ENCODE results near the gene EMP2.
"Not testable (repeated sequence)": the region's sequence is repeated elsewhere in the genome, so short reads cannot be mapped to it uniquely, and the experiment has no call there.

The EMP2 gene

GRCh38 chr16:10519297-10519696 lies 61.1 kb downstream of the EMP2 start:
- DNase-seq, result no peak

DNA sequence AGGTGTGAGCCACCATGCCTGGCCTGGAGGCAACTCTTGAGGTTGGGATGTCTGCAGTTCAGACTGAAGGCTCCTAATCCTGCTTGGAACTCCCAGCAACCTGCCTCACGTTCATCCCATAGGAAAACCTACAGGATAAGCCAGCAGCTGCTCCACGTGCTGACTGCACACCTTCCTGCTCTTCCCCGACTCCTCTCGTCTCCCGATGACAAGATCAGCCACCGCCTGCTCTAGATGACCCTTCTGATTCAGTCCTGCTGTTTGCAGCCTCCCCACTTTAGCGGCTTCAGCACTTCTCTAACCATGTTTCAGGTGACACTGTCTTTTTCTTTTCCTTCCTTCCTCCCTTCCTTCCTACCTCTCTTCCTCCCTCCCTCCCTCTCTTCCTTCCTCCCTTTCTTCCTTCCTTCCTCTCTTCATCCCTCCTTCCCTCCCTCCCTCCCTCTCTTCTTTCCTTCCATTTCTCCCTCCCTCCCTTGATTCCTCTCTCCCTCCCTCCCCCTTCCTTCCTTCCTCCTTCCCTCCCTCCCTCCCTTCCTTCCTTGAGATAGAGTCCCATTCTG lies 61.8 kb downstream of the EMP2 start:
- DNase-seq, result no peak

DNA sequence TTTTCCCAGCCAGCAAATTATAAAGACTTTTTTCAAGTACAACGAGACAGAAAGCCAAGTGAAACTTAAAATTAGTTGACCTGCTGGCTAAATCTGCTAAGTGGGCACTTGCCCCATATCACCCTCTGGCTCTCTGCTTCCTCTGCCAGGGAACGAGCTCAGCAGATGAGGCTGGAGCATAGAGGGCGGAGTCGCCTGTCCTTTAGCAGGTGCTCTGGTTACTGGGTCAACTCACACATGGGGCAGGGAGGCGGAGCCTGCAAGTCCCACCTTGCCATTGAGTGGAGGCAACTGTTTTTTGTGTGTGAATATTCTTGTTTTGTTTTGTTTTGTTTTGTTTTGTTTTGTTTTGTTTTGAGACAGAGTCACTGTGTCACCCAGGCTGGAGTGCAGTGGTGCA lies 62.5 kb downstream of the EMP2 start:
- no peak for DNase-seq

- peak; percentile 81 for DNase-seq
These were observed 65.9 kb downstream of the EMP2 start for GRCh38 chr16:10514369-10515055.

- no peak for DNase-seq
These were observed 68.6 kb downstream of the EMP2 start for GRCh38 chr16:10511829-10512228.

- no peak for DNase-seq
These were observed 70.1 kb downstream of the EMP2 start for GRCh38 chr16:10510279-10510678.

- peak; percentile 93 for DNase-seq
These were observed 70.8 kb downstream of the EMP2 start for GRCh38 chr16:10509534-10510025.

GRCh38 chr16:10505286-10505685 lies 75.1 kb downstream of the EMP2 start:
- DNase-seq, result not testable (repeated sequence)

- no peak for DNase-seq
These were observed 76.0 kb downstream of the EMP2 start for GRCh38 chr16:10504404-10504885.

GRCh38 chr16:10502776-10503175 lies 77.6 kb downstream of the EMP2 start:
- DNase-seq, result no peak

GRCh38 chr16:10501016-10501607 lies 79.3 kb downstream of the EMP2 start:
- DNase-seq, result peak; percentile 89

DNA sequence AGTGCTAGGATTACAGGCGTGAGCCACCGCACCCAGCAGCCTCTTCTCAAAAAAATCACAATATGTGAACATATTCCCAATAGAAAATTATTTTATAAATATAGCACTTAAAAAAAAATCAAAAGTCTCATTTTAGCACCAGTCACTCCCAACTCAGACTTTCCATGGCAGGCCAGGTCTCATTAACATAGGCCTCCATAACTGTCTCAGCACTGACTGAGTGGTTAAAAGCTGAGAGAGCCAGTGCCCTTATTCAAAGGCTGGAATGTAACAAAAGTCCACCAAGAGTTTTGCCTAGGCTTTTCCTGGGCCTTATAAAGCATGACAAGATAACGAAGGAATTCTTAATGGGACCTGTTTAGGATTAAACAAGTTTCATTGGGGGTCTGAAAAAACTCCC lies 79.8 kb downstream of the EMP2 start:
- DNase-seq, result no peak

GRCh38 chr16:10497132-10498101 lies 83.0 kb downstream of the EMP2 start:
- no peak for DNase-seq

DNA sequence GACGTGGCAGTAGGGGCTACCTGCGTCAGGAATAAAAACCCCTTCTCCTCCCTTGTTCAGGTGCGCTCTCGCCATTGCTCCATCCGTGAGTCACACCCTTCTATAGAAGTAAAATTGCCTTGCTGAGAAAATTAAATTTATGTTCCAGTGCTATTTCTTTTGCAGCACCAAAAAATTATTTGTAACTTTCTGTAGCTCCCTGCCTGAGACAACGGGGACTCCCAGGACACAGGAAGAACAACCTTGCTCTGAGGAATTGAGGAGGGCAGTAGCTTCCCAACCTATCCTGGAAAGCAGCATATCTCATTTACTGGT lies 85.4 kb downstream of the EMP2 start:
- no peak for DNase-seq

GRCh38 chr16:10494343-10495030 lies 85.9 kb downstream of the EMP2 start:
- no peak for DNase-seq

GRCh38 chr16:10493276-10493675 lies 87.1 kb downstream of the EMP2 start:
- DNase-seq, result no peak

GRCh38 chr16:10490141-10490540 lies 90.3 kb downstream of the EMP2 start:
- DNase-seq, result no peak

- peak; percentile 60 for DNase-seq
These were observed 94.6 kb downstream of the EMP2 start for GRCh38 chr16:10485698-10486382.

GRCh38 chr16:10485159-10485558 lies 95.2 kb downstream of the EMP2 start:
- no peak for DNase-seq

- no peak for DNase-seq
These were observed 100.2 kb downstream of the EMP2 start for GRCh38 chr16:10480151-10480550.

Data from hematopoietic multipotent progenitor cell treated with erythropoietin and hydrocortisone succinate and interleukin-3 and kit ligand, for 4 days (in vitro differentiated cells).